AG09319 (cell line): ENCODE measurements around the gene CSF3R.
"Not testable (repeated sequence)": the region's sequence is repeated elsewhere in the genome, so short reads cannot be mapped to it uniquely, and the experiment has no call there.

ENCODE experiments used
- DNase-seq: peaks from one replicate; pipeline ENCODE4 v3.0.0-alpha.2; 2010; ENCODE audit warnings: low read depth; ENCODE audit errors: extremely low read depth
- CTCF ChIP-seq: IDR thresholded peaks from 2 replicates; pipeline ENCODE4 v1.5.1; 2011; ENCODE audit warnings: low read depth, mild to moderate bottlenecking, inconsistent platforms, low read length, moderate library complexity

CSF3R gene

DNA sequence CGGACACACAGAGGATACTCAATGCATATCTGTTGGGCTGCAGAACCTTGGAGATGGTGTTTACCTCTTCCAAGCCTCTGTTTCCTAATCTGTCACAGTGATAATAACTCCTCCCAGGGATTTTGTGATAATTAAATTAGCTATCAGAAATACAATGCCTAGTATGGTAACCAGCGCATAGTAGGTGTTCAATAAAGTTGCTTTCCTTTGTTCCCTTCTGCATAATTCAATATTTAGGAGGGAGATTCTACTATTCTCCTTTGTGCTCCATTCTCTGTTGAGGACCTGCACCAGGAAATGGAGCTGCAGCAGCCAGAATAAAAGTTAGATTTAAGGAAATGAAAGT is 3.4 kb upstream of the CSF3R start:
- DNase-seq = no peak
- TF ChIP-seq CTCF = no peak

- TF ChIP-seq CTCF = no peak
- no peak for DNase-seq
Measured at GRCh38 chr1:36484099-36484498, 1.4 kb upstream of the CSF3R start.

GRCh38 chr1:36481771-36482723 is 666 bp downstream of the CSF3R start:
- DNase-seq = no peak
- no peak for TF ChIP-seq CTCF

DNA sequence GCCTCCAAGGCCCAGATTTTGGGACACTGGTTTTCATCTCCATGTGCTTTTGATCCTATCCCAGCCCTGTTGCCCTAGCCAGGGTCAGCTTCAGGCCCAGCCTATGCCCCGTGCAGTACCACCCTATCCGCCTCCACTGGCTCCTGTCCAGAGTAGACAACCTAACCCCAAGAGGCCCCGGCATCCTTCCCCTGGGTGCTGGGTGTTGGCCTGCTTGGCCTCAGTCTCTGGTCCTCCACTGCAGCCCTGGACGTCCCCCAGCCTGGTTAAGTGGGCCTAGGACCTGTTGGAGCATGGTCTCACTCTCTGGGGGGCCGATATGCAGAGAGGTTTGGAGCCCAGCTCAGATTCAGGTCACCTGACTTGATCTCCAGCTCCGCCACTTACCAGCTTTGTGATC is 1.6 kb downstream of the CSF3R start:
- no peak for DNase-seq
- TF ChIP-seq CTCF = no peak

DNA sequence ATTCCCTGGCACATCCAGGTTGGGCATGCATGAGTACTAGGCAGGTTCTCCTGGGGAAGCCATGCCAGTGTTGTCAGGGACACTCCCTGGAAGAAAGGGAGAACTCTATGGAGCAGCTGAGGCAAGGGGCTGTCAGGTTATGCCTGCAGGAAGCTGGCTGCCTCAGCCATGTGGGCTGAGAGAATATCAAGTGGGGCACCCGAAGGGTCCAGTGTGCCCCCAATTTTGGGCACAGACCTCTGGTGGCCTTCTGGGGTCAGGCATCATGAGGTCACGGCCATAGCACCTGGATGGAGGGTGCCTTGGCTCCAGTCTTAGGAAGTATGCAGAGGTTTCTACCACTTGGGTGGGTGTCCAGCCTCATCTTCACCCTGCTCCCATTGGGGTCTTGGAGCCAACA is 2.6 kb downstream of the CSF3R start:
- DNase-seq = no peak
- no peak for TF ChIP-seq CTCF

GRCh38 chr1:36479505-36480051 is 3.1 kb downstream of the CSF3R start:
- no peak for DNase-seq
- no peak for TF ChIP-seq CTCF

GRCh38 chr1:36477615-36478014 is 5.1 kb downstream of the CSF3R start:
- not testable (repeated sequence) for DNase-seq
